ENCODE results near the gene GRID1. TPM values are rescaled to one million over a fixed set of nuclear protein-coding genes. Genes with fewer than 3 reads are reported as not detected.

Gene GRID1
- total RNA-seq, 4 donors from 2014 or later = 17.2 to 28.1 (median 23.6) TPM

- DNase-seq = no peak
- peaks cover 12 to 21% of the 10 kb centered on the region in 2 donors for H3K4me1 ChIP-seq
- no peaks in the 10 kb centered on the region for H3K9me3 ChIP-seq
- 50 to 83% methylated on average over 1 of the region's 1 CpG for WGBS, 2 donors
- H3K27me3 ChIP-seq = no peaks in the 10 kb centered on the region
- no peaks in the 10 kb centered on the region for H3K36me3 ChIP-seq
- intact Hi-C loops (cut with DNase I) = no loop called here
- no peak overlapping the region for H3K27ac ChIP-seq
- TF ChIP-seq POLR2A (IDR thresholded peaks at IDR 0.05) (no peak), CTCF (IDR thresholded peaks at IDR 0.05) (no peak)
- no peak overlapping the region for H3K4me3 ChIP-seq (replicated peaks in 1 of 3)
These were observed 58.5 kb downstream of the GRID1 start for GRCh38 chr10:86308056-86308455.

DNA sequence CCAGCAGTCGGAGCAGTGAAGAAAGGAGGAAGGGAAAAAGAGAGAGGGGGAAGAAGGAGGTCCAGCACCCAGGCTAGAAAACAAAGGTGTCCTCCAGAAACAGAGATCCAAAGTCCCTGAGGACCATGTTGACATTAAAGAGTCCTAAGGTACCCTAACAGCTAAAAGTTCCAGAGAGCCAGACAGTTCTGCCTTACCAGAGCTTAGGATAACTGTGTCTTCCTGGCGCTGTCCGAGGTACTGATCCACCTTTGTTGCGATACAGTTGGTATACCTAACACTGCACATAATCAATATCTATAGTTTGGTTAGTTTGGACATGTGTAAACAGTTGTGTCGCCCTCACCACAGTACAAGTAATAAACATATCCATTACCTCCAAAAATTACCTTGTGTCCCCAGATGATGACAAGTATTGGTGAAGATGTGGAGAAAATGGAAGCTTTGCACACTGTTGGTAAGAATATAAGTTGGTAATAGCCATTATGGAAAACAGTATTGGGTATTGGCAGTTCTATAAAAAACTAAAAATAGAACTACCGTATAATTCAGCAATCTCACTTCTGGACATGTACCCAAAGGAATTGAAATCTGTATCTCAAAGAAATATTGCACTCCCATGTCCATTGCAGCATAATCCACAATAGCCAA is 59.8 kb downstream of the GRID1 start:
- no peak for TF ChIP-seq CTCF (IDR thresholded peaks at IDR 0.05)
- no peak for TF ChIP-seq POLR2A (IDR thresholded peaks at IDR 0.05)
- no peaks in the 10 kb centered on the region for H3K36me3 ChIP-seq
- H3K9me3 ChIP-seq = no peaks in the 10 kb centered on the region
- intact Hi-C loops (cut with DNase I) = no loop called here
- peaks cover 0 to 8% of the 10 kb centered on the region in 2 donors for H3K4me1 ChIP-seq
- peak in 1 of 2 donors; percentile 44 for DNase-seq
- no peaks in the 10 kb centered on the region for H3K27me3 ChIP-seq
- no peak overlapping the region for H3K4me3 ChIP-seq (replicated peaks in 1 of 3)
- no peak overlapping the region for H3K27ac ChIP-seq
- 31 to 55% methylated on average over 6 of the region's 6 CpGs for WGBS, 2 donors

- no peak for TF ChIP-seq CTCF (IDR thresholded peaks at IDR 0.05)
- no peak for TF ChIP-seq POLR2A (IDR thresholded peaks at IDR 0.05)
- no peaks in the 10 kb centered on the region for H3K9me3 ChIP-seq
- 63 to 73% methylated on average over 1 of the region's 1 CpG for WGBS, 2 donors
- H3K27me3 ChIP-seq = no peaks in the 10 kb centered on the region
- H3K27ac ChIP-seq = no peak overlapping the region
- no peaks in the 10 kb centered on the region for H3K4me1 ChIP-seq
- no peak for DNase-seq
- intact Hi-C loops (cut with DNase I) = no loop called here
- no peaks in the 10 kb centered on the region for H3K36me3 ChIP-seq
- H3K4me3 ChIP-seq (replicated peaks in 1 of 3) = no peak overlapping the region
These were observed 61.1 kb downstream of the GRID1 start for GRCh38 chr10:86305521-86305920.

DNA sequence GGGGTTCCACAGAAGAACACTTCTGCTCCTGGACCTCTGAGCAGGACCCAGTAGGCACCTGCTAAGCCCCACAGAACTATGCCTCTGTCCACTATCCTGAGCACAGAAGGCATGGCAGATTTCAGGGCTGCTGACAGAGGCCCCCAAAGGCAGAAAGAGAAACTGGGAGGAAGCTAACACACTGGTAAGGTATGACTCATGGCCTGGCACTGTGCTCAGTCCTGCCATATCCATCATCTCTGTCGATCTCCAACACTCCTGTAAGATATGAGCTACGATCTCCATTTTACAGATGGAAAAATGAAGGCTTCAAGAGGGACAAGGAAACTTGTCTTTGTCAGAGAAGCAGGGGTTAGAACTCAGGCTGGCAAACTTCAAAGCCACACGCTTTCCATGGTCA is 62.2 kb downstream of the GRID1 start:
- DNase-seq = no peak
- H3K4me1 ChIP-seq = no peaks in the 10 kb centered on the region
- no peak overlapping the region for H3K4me3 ChIP-seq (replicated peaks in 1 of 3)
- WGBS, 2 donors = 90 to 95% methylated on average over 3 of the region's 3 CpGs
- TF ChIP-seq CTCF (IDR thresholded peaks at IDR 0.05) = no peak
- TF ChIP-seq POLR2A (IDR thresholded peaks at IDR 0.05) = no peak
- H3K27me3 ChIP-seq = no peaks in the 10 kb centered on the region
- H3K36me3 ChIP-seq = no peaks in the 10 kb centered on the region
- H3K9me3 ChIP-seq = no peaks in the 10 kb centered on the region
- no peak overlapping the region for H3K27ac ChIP-seq
- intact Hi-C loops (cut with DNase I) = no loop called here

GRCh38 chr10:86303626-86304025 is 63.0 kb downstream of the GRID1 start:
- 76 to 83% methylated on average over 6 of the region's 6 CpGs for WGBS, 2 donors
- no peak overlapping the region for H3K27ac ChIP-seq
- H3K4me3 ChIP-seq (replicated peaks in 1 of 3) = no peak overlapping the region
- H3K9me3 ChIP-seq = no peaks in the 10 kb centered on the region
- no peak for DNase-seq
- no peaks in the 10 kb centered on the region for H3K4me1 ChIP-seq
- no peaks in the 10 kb centered on the region for H3K36me3 ChIP-seq
- TF ChIP-seq POLR2A (IDR thresholded peaks at IDR 0.05) = no peak
- no peak for TF ChIP-seq CTCF (IDR thresholded peaks at IDR 0.05)
- H3K27me3 ChIP-seq = no peaks in the 10 kb centered on the region
- intact Hi-C loops (cut with DNase I) = no loop called here

Data from thyroid gland (tissue), 4 donors.